GM12891 (cell line): ENCODE data around the gene PIRT.

Experiments
- POLR2A ChIP-seq: IDR thresholded peaks from 2 replicates; pipeline ENCODE4 v1.6.1; 2011; ENCODE audit warnings: low read depth, low read length, control low read depth
- POLR2AphosphoS5 ChIP-seq: IDR thresholded peaks from 2 replicates; pipeline ENCODE4 v1.6.1; 2011; ENCODE audit warnings: low read depth, low read length, control low read depth
- TAF1 ChIP-seq: IDR thresholded peaks from 2 replicates; pipeline ENCODE4 v1.6.1; 2011; ENCODE audit warnings: low read depth, low read length, control low read depth

DNA sequence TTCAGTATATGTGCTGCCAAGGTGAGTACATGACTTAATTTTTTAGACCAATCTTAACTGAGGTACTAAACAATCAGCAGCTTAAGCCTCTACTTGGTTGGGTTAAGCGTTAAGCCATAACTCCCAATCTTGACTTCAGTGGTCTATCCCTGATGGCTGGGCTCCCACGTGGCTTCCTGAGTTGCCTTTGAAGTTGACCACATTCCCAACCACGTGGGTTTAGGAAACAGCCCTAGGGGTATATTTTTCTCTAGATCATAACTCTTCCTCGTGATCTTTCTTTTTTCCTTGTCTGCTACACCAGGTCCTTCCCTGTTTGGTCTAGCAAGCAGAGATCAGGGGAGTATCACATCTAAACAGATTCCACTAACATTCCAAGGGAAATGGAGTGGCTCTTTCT is 20.1 kb upstream of the PIRT start:
- TF ChIP-seq POLR2AphosphoS5 (no peak), POLR2A (no peak), TAF1 (no peak)
